ENCODE data around the gene TMEM107.

DNA sequence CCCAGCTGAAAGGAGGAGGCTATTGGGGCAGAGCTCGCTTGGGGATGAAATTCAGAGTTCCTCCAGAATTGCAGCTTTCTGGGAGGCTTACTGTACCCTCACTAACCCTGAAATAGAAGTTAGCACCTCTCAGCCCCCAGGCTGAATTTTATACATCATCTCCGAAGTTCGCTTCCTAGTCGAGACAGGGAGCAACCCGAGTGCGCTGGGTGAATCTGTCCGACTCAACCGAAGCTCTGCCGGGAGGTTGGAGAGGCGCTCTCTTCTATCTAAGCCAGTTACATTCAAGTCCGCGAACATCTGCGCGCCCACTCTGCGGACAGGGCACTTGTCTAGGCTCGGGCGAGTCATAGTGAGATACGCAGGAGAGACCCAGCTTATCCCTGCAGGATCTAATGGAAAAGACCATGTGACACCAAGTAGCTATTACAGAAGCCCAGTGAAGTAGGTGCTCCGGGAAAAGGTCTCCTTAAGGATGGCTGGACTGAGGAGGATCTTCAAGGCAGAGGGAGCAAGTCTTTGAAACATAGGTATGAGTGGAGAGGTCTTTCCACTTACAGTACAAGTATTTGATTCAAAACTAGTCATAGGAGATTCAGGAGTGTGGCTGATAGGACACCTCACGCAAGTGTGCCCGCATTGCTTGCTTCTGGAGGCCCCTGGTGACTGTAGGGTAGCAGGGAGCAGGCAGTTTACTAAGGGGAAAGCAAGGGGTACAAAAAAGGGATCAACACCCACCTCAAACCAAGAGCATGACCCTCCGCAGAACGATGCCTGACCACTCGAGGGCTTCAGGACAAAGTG is 51.6 kb downstream of the TMEM107 start:
- TF ChIP-seq SRF (IDR thresholded peaks at IDR 0.05; ENCODE audit: low read depth in 2 of 2, low read length in 2 of 2) (no peak), ZNF24 (IDR thresholded peaks at IDR 0.05) (no peak), CTCF (IDR thresholded peaks at IDR 0.05 in 2 of 3, conservative IDR thresholded peaks at IDR 0.05 in 1 of 3; ENCODE audit: control insufficient read depth in 2 of 3, extremely low read depth in 1 of 3, insufficient read depth in 1 of 3, low read depth in 3 of 3, low read length in 3 of 3) (no peak), SUPT20H (IDR thresholded peaks at IDR 0.05; ENCODE audit: borderline replicate concordance, control insufficient read depth, low read depth, low read length) (no peak), RAD21 (IDR thresholded peaks at IDR 0.05; ENCODE audit: insufficient read depth, low read depth, low read length) (no peak), SIN3A (IDR thresholded peaks at IDR 0.05; ENCODE audit: low read depth, low read length) (no peak), EZH2 (IDR thresholded peaks at IDR 0.05; ENCODE audit: borderline replicate concordance, control insufficient read depth, low read depth, low read length) (no peak), BHLHE40 (IDR thresholded peaks at IDR 0.05; ENCODE audit: borderline replicate concordance in 1 of 2, low read depth in 2 of 2, low read length in 1 of 2) (no peak), JUNB (IDR thresholded peaks at IDR 0.05) (no peak), DPF2 (IDR thresholded peaks at IDR 0.05) (no peak)
- TF ChIP-seq, protein P1, sequence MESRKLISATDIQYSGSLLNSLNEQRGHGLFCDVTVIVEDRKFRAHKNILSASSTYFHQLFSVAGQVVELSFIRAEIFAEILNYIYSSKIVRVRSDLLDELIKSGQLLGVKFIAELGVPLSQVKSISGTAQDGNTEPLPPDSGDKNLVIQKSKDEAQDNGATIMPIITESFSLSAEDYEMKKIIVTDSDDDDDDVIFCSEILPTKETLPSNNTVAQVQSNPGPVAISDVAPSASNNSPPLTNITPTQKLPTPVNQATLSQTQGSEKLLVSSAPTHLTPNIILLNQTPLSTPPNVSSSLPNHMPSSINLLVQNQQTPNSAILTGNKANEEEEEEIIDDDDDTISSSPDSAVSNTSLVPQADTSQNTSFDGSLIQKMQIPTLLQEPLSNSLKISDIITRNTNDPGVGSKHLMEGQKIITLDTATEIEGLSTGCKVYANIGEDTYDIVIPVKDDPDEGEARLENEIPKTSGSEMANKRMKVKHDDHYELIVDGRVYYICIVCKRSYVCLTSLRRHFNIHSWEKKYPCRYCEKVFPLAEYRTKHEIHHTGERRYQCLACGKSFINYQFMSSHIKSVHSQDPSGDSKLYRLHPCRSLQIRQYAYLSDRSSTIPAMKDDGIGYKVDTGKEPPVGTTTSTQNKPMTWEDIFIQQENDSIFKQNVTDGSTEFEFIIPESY (IDR thresholded peaks at IDR 0.05), result no peak
